Fibroblast of the aortic adventitia (primary cell): Measurements from ENCODE around the gene DGCR2. TPM values are rescaled to one million over a fixed set of nuclear protein-coding genes. Genes with fewer than 3 reads are reported as not detected.
A peak's percentile ranks its signal among the peaks of the same experiment; 100 is the strongest.

Experiments
- DNase-seq: peaks from one replicate; pipeline ENCODE4 v3.0.0-alpha.2; 2010; ENCODE audit warnings: low read depth
- H3K4me3 ChIP-seq: 2 replicates; pipeline ENCODE4 v1.5.1; 2011; ENCODE audit warnings: low read depth, mild to moderate bottlenecking, control low read depth, low read length, moderate library complexity
- total RNA-seq: library from RNA; depleted of rRNA; stranded (reverse); fragments of >200 nt; gene quantifications from 2 replicates; pipeline ENCODE4 v1.2.3, GENCODE V29; 2012; ENCODE audit warnings: low replicate concordance
- TF ChIP-seq, protein P1 (sequence below): IDR thresholded peaks from 2 replicates; pipeline ENCODE4 v1.5.1; 2011; ENCODE audit warnings: mild to moderate bottlenecking, low read length, control low read depth, inconsistent platforms; ENCODE audit not compliant: insufficient read depth

The DGCR2 gene
- total RNA-seq, 1 donor, result 29.2 TPM

DNA sequence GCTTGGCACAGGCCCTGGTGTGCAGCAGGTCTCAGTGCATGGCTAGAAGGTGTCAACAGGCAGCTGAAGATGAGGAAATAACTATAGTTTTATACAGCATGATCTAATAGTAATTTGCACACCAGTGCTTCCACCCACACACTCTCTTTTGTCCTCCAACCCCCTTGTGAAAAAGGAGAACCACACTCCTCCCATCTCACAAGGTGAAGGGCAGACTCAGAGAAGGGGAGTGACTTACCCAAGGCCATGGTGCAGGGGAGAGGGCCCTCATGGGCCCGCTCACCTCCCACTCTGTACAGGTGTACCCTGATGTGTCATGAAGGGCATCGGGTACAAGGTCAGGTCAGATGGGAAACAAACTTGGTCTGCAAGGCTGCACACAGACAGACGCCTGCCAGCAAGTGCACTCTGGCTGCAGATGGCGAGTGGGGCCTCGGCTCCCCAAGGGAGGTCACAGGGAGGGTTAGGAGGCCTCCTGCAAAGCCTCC, 53.4 kb downstream of the DGCR2 start:
- H3K4me3 ChIP-seq, result no peak overlapping the region
- no peak for DNase-seq
- TF ChIP-seq, protein P1, sequence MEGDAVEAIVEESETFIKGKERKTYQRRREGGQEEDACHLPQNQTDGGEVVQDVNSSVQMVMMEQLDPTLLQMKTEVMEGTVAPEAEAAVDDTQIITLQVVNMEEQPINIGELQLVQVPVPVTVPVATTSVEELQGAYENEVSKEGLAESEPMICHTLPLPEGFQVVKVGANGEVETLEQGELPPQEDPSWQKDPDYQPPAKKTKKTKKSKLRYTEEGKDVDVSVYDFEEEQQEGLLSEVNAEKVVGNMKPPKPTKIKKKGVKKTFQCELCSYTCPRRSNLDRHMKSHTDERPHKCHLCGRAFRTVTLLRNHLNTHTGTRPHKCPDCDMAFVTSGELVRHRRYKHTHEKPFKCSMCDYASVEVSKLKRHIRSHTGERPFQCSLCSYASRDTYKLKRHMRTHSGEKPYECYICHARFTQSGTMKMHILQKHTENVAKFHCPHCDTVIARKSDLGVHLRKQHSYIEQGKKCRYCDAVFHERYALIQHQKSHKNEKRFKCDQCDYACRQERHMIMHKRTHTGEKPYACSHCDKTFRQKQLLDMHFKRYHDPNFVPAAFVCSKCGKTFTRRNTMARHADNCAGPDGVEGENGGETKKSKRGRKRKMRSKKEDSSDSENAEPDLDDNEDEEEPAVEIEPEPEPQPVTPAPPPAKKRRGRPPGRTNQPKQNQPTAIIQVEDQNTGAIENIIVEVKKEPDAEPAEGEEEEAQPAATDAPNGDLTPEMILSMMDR, result no peak

DNA sequence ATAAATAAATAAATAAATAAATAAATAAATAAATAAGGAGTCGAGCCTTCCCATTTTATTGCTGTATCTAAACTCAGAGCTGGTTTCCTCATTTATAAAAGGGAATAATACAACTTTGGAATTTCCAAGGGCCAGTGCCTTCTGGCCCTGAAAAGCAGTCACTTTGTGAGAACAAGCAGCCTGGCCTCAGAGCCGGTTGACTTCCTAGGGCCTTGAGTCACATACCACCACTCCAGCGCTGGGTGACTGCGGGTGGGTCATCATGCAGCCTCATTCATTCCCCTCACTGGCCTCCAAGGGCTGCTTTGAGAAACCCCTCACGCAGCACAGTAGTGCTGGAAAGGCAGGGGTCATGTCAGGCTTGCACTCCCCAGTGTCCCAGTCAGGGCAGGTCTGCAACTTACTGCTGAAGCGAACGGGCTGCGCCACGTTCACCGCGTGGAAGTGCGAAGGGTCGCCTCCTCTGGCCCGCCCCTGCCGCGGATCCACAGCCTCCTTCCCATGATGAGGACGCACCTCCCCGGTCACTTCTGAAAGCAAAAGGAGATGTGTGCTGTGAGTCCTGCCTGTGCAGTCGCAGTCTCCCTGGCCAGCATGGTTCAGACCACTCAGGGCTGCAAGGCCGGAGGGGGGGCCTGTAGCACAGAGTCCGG, 54.4 kb downstream of the DGCR2 start:
- H3K4me3 ChIP-seq, result no peak overlapping the region

DNA sequence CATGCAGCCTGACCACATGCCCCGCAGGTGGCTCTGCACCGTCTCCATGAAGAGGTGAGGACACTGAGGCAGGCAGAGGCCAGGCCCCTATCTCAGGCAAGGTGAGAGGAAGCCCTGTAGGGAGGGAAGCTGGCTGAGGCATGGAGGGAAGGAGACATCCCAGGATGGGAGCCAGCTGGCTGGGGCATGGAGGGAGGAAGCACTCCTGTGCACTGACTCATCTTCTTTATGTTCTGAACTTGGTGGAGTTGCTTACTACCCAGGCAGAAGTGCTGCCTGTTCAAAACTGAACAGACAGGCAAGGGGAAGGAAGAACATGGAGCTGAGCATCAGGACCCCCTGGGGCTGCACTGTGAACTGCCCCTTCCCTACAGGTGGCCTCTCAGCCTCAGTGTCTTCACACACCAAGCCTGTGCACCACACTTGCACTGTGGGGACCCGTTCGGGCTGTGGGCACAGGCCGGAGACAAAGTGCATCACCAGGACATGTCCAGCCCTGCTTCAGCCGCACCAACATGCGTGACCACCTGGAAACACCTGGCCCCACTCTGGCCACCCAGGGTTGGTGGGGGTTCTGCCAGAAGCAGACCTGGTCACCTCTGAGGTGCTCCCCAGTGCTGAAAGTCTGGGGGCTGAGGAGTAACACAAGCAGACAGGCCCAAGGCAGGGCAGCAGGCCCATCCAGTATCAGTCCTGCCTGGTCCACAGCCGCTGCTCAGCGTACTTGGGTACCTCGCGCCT, 55.5 kb downstream of the DGCR2 start:
- H3K4me3 ChIP-seq, result no peak overlapping the region
- TF ChIP-seq, protein P1, result no peak
- DNase-seq, result peak; percentile 57

More for the DNA sequence above, 54.4 kb downstream of the DGCR2 start:
- TF ChIP-seq, protein P1, result no peak
- DNase-seq, result no peak

DNA sequence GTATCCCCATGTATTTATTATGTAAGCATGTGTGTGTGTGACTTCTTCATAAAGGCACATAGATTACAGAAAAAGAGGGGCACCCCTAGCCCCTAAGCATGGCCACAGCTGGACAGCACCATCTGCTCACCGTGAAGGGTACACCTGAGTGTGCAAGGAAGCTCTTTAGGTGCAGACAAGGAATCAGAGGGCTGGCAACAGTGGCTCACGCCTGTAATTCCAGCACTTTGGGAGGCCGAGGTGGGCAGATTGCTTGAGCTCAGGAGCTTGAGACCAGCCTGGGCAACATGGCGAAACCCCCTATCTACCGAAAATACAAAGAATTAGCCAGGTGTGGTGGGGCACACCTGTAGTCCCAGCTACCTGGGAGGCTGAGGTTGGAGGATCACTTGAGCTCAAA, 56.3 kb downstream of the DGCR2 start:
- DNase-seq, result no peak
- TF ChIP-seq, protein P1, result no peak

DNA sequence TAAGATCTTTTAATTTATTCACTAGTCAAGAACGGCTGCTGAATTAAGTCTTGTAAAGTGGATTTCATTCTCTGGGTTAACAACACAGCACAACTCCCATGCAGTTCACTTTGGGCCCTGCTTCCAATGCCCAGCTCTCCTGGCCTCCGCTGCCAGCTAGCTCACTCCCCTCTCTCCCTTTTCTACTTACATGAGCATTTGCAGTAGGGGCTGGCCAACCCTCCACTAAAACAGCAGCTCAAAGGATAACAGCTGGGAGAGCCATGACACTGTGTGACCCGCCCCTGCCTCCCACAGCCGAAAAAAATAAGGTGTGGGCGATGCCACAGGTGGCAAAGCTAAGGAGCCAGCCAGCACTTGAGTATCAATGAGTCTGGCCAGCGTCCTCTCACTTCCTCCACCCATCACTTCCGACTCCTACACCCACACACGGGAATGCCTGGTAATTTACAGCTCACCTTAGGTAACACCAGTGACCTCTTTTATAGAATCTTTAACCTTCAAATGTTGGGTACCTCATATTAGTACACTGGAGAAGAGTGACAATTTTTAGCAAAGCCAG, 56.8 kb downstream of the DGCR2 start:
- H3K4me3 ChIP-seq, result no peak overlapping the region

More for the DNA sequence above, 56.3 kb downstream of the DGCR2 start:
- H3K4me3 ChIP-seq, result no peak overlapping the region

DNA sequence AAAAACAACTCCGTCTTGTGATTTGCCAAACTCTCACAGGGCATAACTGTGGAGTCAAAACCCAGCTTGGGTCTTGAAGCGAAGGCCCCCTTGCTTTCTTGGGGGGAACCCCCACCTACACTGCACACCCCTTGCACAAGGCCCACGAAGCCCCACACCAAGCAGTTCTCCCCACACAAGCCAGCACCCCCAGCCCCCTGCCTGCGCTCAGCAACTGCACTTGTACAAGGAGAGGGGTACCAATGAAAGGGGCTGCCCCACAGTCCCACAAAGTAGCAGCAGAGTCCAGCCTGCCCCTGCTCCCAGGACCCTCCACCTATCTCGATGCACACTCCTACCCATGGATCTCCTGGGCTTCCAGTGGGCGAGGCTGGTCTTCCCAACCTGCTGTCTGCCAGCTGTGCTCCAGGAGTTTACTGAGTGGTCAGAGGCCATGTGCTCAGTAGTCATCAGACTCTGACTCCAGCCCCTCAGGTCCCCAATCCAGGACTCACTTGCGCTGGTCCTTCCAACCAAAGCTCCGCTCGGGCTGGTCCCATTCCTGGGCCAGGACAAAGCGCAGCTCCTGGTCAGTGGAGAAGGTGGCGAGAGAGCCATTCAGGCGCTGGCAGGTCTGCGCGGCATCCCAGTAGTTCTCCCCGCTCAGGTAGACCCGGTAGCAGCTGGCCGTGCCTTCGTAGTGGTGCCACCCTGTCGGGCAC, 57.7 kb downstream of the DGCR2 start:
- DNase-seq, result no peak
- H3K4me3 ChIP-seq, result no peak overlapping the region
- TF ChIP-seq, protein P1, result no peak

More for the DNA sequence above, 56.8 kb downstream of the DGCR2 start:
- no peak for DNase-seq
- TF ChIP-seq, protein P1, result no peak
